GM21367 (cell line): ENCODE measurements around the gene TTLL10.
"Not testable (repeated sequence)": the region's sequence is repeated elsewhere in the genome, so short reads cannot be mapped to it uniquely, and the experiment has no call there.

ENCODE experiments used
- ATAC-seq: cut with Tn5 transposase; IDR thresholded peaks from one replicate; pipeline ENCODE4 v1.9.1; 2021; ENCODE audit not compliant: unreplicated experiment

TTLL10 gene

DNA sequence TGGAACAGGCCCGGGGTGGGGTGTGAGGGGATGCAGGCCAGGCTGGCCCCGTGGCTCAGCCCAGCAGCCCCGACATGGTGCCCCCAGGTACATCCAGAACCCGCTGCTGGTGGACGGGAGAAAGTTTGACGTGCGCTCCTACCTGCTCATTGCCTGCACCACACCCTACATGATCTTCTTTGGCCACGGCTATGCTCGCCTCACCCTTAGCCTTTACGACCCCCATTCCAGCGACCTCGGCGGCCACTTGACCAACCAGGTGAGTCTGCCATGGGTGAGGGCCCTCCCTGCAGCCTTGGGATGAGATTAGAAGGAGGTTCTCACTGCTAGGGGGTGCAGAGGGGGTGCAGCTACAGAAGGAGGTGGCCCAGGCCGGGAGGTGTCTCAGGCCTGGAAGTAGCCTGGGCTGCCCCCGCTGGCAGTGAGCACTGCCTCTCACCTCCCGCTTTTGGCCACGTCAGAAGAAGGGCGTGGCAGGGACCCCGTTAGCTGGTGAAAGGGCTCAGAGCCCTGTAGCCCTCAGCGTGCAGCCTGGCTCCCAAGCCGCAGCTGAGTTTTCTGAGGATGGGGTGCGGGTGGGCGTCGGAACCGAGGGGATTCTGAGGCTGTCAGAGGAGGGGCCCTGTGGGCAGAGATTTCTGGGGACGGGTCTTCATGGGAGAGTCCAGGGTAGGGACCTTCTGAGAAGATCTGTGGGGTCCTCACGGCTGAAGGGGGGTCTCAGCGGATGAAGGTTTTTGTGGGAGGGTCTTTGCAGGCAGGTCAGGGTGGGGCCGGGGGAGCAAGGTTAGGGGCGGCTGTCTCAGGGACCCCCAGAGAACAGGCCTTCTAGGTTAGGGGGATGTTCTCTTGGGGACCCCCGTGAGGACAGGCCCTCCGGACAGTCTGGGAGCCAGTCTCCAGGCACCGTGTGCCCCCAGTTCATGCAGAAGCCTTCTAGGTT, 10.4 kb downstream of the TTLL10 start:
- no peak for ATAC-seq

GRCh38 chr1:1185101-1185765, 11.6 kb downstream of the TTLL10 start:
- ATAC-seq, result no peak

- no peak for ATAC-seq
Observed at GRCh38 chr1:1187938-1188337, 14.3 kb downstream of the TTLL10 start.

- no peak for ATAC-seq
Observed at GRCh38 chr1:1189111-1189510, 15.4 kb downstream of the TTLL10 start.

- no peak for ATAC-seq
Observed at GRCh38 chr1:1191734-1192133, 18.1 kb downstream of the TTLL10 start.

GRCh38 chr1:1194723-1195122, 21.0 kb downstream of the TTLL10 start:
- ATAC-seq, result no peak

- ATAC-seq, result not testable (repeated sequence)
Observed at GRCh38 chr1:1195726-1196125, 22.0 kb downstream of the TTLL10 start.

DNA sequence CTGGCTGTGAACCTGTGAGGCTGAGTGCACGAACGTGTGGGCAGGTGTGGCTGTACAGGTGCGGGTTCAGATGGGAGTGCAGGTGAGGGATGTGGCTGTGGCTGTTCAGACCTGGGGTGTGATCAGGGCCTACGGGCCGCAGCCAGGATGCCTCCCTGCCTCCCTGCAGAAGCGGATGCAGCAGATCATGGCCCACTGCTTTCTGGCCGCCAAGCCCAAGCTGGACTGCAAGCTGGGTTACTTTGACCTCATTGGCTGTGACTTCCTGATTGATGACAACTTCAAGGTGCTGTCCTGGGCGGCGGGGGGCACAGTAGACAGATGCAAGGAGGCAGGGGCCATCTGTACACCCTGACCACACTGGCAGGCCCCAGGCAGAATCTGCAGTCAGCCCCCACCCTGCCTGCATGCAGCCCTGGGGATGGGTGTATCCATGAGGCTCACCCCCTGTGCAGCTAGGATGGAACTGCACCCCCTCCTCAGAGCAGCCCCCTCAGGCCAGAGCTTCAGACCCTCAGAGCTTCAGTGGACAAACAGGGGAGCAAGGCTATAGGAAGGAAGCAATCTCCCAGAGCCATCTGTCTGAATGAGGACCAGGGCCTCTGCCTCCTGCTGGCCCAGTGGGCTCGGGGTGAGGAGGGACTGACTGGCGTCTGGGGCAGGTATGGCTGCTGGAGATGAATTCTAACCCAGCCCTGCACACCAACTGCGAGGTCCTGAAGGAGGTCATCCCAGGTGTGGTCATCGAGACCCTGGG, 22.9 kb downstream of the TTLL10 start:
- ATAC-seq, result no peak

GRCh38 chr1:1197188-1197500, 23.5 kb downstream of the TTLL10 start:
- ATAC-seq, result no peak

GRCh38 chr1:1197551-1198422, 24.1 kb downstream of the TTLL10 start:
- ATAC-seq, result no peak

GRCh38 chr1:1198423-1199140, 24.9 kb downstream of the TTLL10 start:
- ATAC-seq, result no peak

DNA sequence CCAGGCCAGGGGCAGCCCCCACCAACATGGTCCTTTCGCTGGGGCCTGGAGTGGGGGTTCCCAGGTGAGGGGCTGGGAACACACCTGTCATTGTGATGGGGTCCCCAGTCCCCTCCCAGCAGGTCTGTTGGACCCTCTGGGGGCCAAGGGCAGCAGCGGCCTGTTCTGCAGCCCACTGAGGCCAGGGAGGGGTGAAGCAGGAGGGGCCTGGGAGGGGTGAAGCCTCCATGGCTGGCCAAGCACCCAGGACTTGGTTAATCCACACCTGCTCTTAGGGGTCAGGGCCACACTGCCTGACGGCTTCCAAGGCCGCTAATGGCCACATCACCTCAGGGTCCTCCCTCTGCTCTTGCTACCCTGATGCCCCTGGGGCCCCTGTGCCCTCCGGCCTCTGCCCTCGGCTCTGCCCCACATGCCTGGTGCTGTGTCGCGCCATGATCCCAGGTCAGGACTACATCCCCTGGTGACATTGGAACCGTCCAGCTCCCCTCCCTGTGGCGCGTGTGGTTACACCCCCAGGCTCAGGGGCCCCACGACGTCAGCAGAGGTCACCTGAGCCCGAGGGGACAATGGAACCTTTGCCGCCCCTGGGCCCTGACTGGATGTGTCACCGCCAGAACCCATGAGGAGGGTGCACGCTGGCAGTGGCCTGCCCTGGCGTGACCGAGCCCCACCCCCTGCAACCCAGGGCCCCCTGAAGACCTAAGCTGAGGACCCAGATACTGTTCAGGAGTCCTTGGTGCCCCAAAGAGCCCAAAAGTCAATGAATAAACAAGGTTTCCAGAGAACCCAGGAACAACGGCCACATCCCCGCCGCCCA, 25.7 kb downstream of the TTLL10 start:
- ATAC-seq, result no peak

GRCh38 chr1:1199961-1200875, 26.5 kb downstream of the TTLL10 start:
- no peak for ATAC-seq

DNA sequence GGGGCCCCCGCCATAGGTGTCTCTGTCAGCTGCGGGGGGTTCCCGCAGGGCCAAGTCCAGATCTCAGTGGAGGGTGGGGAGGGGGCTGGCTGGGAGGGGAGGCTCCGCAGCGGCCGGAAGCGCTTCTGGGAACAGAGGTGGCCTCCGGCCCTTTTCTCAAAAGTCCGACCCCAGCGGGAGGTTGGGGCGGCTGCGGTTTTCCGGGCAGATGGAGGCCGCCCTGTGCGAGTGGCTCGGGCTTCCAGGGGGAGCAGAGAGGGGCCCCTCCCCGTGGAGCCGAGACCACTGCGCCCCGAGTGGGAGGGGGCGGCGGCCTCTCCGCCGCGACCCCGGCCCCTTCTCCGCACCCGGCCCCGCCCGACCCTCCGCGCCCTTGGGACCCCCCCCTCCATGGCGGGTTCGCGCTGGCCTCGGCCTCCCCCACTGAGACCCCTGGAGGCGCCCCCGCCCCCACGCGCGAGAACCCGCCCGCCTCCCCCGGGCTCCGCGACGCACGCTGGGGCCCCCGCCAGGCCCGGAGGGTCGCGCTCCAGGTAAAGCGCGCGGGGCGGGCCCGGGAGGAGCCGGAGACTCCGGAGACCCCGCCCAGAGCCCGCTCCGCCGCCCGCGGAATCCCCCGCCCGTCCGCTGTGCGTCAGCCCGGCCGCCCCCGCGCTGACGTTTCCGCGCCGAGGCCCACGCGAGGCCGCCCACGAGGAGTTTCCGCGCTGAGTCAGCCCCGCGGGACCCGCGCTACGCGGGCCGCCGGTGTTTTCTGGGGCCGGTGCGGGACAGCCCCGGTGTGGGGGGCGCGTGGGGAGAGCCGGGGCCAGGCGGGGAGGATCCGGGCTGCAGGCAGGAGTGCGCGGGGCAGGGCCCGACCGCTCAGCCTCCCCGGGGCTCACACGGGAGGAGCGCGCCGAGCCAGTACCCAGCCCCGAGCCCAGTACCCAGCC, 27.5 kb downstream of the TTLL10 start:
- ATAC-seq, result peak; percentile 40

- no peak for ATAC-seq
Observed at GRCh38 chr1:1202831-1203560, 29.3 kb downstream of the TTLL10 start.
